ENCODE data around the gene CD4.
A peak's percentile ranks its signal among the peaks of the same experiment; 100 is the strongest.

CD4 gene

GRCh38 chr12:6817662-6818157 is 28.4 kb downstream of the CD4 start:
- Histone ChIP-seq H3K27ac (ENCODE audit: low read depth, low read length) (no peak overlapping the region), H3K27me3 (ENCODE audit: insufficient read depth, low read length) (peaks cover 6% of the 10 kb centered on the region; the same call in 1 of the 2 replicates), H3K4me1 (ENCODE audit: control insufficient read depth, insufficient read depth, low read length, unreplicated experiment) (peaks cover 21% of the 10 kb centered on the region), H3K4me3 (ENCODE audit: low read depth, low read length) (no peak overlapping the region), H3K79me2 (ENCODE audit: control insufficient read depth, insufficient read depth, low read length, unreplicated experiment) (no peaks in the 10 kb centered on the region), H2AFZ (ENCODE audit: low read length, unreplicated experiment) (no peak overlapping the region), H3K36me3 (ENCODE audit: insufficient read depth, low read length) (no peaks in the 10 kb centered on the region)

GRCh38 chr12:6818222-6818621 is 28.9 kb downstream of the CD4 start:
- Histone ChIP-seq H3K4me1 (ENCODE audit: control insufficient read depth, insufficient read depth, low read length, unreplicated experiment) (peaks cover 21% of the 10 kb centered on the region), H2AFZ (ENCODE audit: low read length, unreplicated experiment) (no peak overlapping the region), H3K27me3 (ENCODE audit: insufficient read depth, low read length) (peaks cover 11% of the 10 kb centered on the region; the same call in 1 of the 2 replicates)

GRCh38 chr12:6818645-6819044 is 29.3 kb downstream of the CD4 start:
- Histone ChIP-seq H3K79me2 (ENCODE audit: control insufficient read depth, insufficient read depth, low read length, unreplicated experiment) (no peaks in the 10 kb centered on the region), H3K4me1 (ENCODE audit: control insufficient read depth, insufficient read depth, low read length, unreplicated experiment) (peaks cover 21% of the 10 kb centered on the region), H3K27ac (ENCODE audit: low read depth, low read length) (no peak overlapping the region), H3K27me3 (ENCODE audit: insufficient read depth, low read length) (peaks cover 11% of the 10 kb centered on the region; the same call in 1 of the 2 replicates), H3K36me3 (ENCODE audit: insufficient read depth, low read length) (no peaks in the 10 kb centered on the region), H2AFZ (ENCODE audit: low read length, unreplicated experiment) (no peak overlapping the region), H3K4me3 (ENCODE audit: low read depth, low read length) (no peak overlapping the region)

More at GRCh38 chr12:6818222-6818621, 28.9 kb downstream of the CD4 start:
- Histone ChIP-seq H3K36me3 (ENCODE audit: insufficient read depth, low read length) (no peaks in the 10 kb centered on the region), H3K4me3 (ENCODE audit: low read depth, low read length) (no peak overlapping the region), H3K79me2 (ENCODE audit: control insufficient read depth, insufficient read depth, low read length, unreplicated experiment) (no peaks in the 10 kb centered on the region), H3K27ac (ENCODE audit: low read depth, low read length) (no peak overlapping the region)

- Histone ChIP-seq H3K4me3 (ENCODE audit: low read depth, low read length) (no peak overlapping the region), H3K36me3 (ENCODE audit: insufficient read depth, low read length) (no peaks in the 10 kb centered on the region), H3K27me3 (ENCODE audit: insufficient read depth, low read length) (peaks cover 11% of the 10 kb centered on the region; the same call in 1 of the 2 replicates), H3K79me2 (ENCODE audit: control insufficient read depth, insufficient read depth, low read length, unreplicated experiment) (no peaks in the 10 kb centered on the region), H2AFZ (ENCODE audit: low read length, unreplicated experiment) (no peak overlapping the region), H3K4me1 (ENCODE audit: control insufficient read depth, insufficient read depth, low read length, unreplicated experiment) (peaks cover 21% of the 10 kb centered on the region), H3K27ac (ENCODE audit: low read depth, low read length) (no peak overlapping the region)
Observed at GRCh38 chr12:6819106-6820030, 30.0 kb downstream of the CD4 start.

- Histone ChIP-seq H3K79me2 (ENCODE audit: control insufficient read depth, insufficient read depth, low read length, unreplicated experiment) (no peaks in the 10 kb centered on the region), H3K4me1 (ENCODE audit: control insufficient read depth, insufficient read depth, low read length, unreplicated experiment) (peaks cover 25% of the 10 kb centered on the region), H3K4me3 (ENCODE audit: low read depth, low read length) (no peak overlapping the region), H3K27ac (ENCODE audit: low read depth, low read length) (no peak overlapping the region), H3K36me3 (ENCODE audit: insufficient read depth, low read length) (no peaks in the 10 kb centered on the region), H2AFZ (ENCODE audit: low read length, unreplicated experiment) (no peak overlapping the region), H3K27me3 (ENCODE audit: insufficient read depth, low read length) (peaks cover 11% of the 10 kb centered on the region; the same call in 1 of the 2 replicates)
Observed at GRCh38 chr12:6820166-6820565, 30.8 kb downstream of the CD4 start.

- Histone ChIP-seq H3K4me3 (ENCODE audit: low read depth, low read length) (peak within 1 kb of the TSS; percentile 64), H3K27ac (ENCODE audit: low read depth, low read length) (no peak within 1 kb of the TSS), H3K27me3 (ENCODE audit: insufficient read depth, low read length) (peaks cover 11% of the 10 kb centered on the region; the same call in 1 of the 2 replicates), H3K36me3 (ENCODE audit: insufficient read depth, low read length) (no peaks in the 10 kb centered on the region), H3K4me1 (ENCODE audit: control insufficient read depth, insufficient read depth, low read length, unreplicated experiment) (peaks cover 29% of the 10 kb centered on the region), H2AFZ (ENCODE audit: low read length, unreplicated experiment) (no peak within 1 kb of the TSS), H3K79me2 (ENCODE audit: control insufficient read depth, insufficient read depth, low read length, unreplicated experiment) (no peaks in the 10 kb centered on the region)
Observed at GRCh38 chr12:6821591-6822425, 32.5 kb downstream of the CD4 start, which contains the start of gene GPR162. GPR162 (plus strand) TSS chr12:6821821; CDS start chr12:6823899, 2,078 bp downstream.

- H3K36me3 ChIP-seq (ENCODE audit: insufficient read depth, low read length): no peaks in the 10 kb centered on the region
- H3K4me1 ChIP-seq (ENCODE audit: control insufficient read depth, insufficient read depth, low read length, unreplicated experiment): peaks cover 37% of the 10 kb centered on the region
- peaks cover 11% of the 10 kb centered on the region; the same call in 1 of the 2 replicates for H3K27me3 ChIP-seq (ENCODE audit: insufficient read depth, low read length)
- no peak overlapping the region for H3K27ac ChIP-seq (ENCODE audit: low read depth, low read length)
- no peak overlapping the region for H3K4me3 ChIP-seq (ENCODE audit: low read depth, low read length)
- H2AFZ ChIP-seq (ENCODE audit: low read length, unreplicated experiment): no peak overlapping the region
- H3K79me2 ChIP-seq (ENCODE audit: control insufficient read depth, insufficient read depth, low read length, unreplicated experiment): no peaks in the 10 kb centered on the region
Observed at GRCh38 chr12:6822426-6823135, 33.3 kb downstream of the CD4 start.

GRCh38 chr12:6823182-6824084 is 34.1 kb downstream of the CD4 start:
- Histone ChIP-seq H3K36me3 (ENCODE audit: insufficient read depth, low read length) (no peaks in the 10 kb centered on the region), H3K79me2 (ENCODE audit: control insufficient read depth, insufficient read depth, low read length, unreplicated experiment) (peaks cover 5% of the 10 kb centered on the region), H3K4me3 (ENCODE audit: low read depth, low read length) (no peak overlapping the region), H3K27ac (ENCODE audit: low read depth, low read length) (no peak overlapping the region), H2AFZ (ENCODE audit: low read length, unreplicated experiment) (no peak overlapping the region), H3K27me3 (ENCODE audit: insufficient read depth, low read length) (peaks cover 11% of the 10 kb centered on the region; the same call in 1 of the 2 replicates), H3K4me1 (ENCODE audit: control insufficient read depth, insufficient read depth, low read length, unreplicated experiment) (peaks cover 38% of the 10 kb centered on the region)

- peaks cover 13% of the 10 kb centered on the region for H3K79me2 ChIP-seq (ENCODE audit: control insufficient read depth, insufficient read depth, low read length, unreplicated experiment)
- peaks cover 38% of the 10 kb centered on the region for H3K4me1 ChIP-seq (ENCODE audit: control insufficient read depth, insufficient read depth, low read length, unreplicated experiment)
- H3K27me3 ChIP-seq (ENCODE audit: insufficient read depth, low read length): peaks cover 11% of the 10 kb centered on the region; the same call in 1 of the 2 replicates
- no peak overlapping the region for H3K27ac ChIP-seq (ENCODE audit: low read depth, low read length)
- H3K36me3 ChIP-seq (ENCODE audit: insufficient read depth, low read length): no peaks in the 10 kb centered on the region
- H2AFZ ChIP-seq (ENCODE audit: low read length, unreplicated experiment): no peak overlapping the region
- H3K4me3 ChIP-seq (ENCODE audit: low read depth, low read length): no peak overlapping the region
Observed at GRCh38 chr12:6824085-6824775, 34.9 kb downstream of the CD4 start.

Data from ACC112 (cell line).